Fibroblast of skin of back (primary cell): ENCODE measurements around the gene NUDT2.
"Not testable (repeated sequence)": the region's sequence is repeated elsewhere in the genome, so short reads cannot be mapped to it uniquely, and the experiment has no call there.

ENCODE experiments used
- DNase-seq: peaks from one replicate; pipeline ENCODE4 v3.0.0-alpha.2; 2013

Gene NUDT2

DNA sequence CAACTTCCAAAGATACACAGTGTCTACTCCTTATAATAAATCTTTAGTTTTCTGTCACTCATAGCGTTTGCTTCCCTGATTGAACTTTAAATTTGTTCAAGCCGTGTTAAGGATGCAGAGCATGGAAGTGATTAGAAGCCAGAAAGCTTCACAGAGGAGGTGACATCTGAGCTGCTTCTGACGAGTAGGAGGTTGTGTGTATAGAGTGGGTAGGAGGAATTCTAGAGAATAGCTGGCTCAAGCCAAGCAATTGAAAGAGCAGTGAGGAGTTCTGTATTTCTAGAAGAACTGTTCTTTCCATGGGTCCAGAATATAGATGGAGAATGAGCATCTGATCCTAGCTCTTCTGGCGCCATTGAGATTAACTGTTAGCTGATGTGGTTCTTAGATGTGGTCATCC, 6.0 kb downstream of the NUDT2 start:
- no peak for DNase-seq

DNA sequence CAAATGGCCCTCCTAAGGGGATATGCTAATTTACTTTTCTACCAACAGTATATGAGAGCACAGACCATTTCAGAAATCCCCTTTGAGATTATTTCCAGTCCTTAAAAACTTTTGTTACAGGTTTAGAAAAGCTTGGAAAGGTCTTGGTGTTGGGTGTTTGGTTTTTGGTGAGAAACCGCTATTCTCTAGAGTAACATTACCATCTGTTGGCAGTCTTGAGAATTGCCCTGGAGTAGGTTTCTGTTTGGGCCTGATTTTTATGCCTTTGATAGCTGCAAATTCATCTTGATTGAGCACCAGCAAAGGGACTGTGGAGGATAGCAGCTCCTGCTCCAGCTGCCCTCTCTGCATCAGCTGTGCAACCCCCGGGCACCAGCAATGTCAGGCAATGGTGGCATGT, 8.0 kb downstream of the NUDT2 start:
- no peak for DNase-seq

DNA sequence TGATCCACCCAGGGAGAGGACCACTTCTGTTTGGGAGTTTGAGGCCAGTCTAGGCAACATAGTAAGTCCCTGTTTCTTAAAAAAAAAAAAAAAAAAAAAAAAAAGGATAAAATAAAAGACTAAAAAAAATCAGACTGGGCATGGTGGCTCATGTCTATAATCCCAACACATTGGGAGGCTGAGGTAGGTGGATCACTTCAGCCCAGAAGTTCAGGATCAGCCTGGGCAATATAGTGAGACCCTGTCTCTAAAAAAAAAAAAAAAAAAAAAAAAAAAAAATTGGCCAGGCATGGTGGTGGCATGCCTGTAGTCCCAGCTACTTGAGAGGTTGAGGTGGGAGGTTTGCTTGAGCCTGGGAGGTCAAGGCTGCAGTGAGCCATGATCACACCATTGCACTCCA, 8.7 kb downstream of the NUDT2 start:
- not testable (repeated sequence) for DNase-seq

DNA sequence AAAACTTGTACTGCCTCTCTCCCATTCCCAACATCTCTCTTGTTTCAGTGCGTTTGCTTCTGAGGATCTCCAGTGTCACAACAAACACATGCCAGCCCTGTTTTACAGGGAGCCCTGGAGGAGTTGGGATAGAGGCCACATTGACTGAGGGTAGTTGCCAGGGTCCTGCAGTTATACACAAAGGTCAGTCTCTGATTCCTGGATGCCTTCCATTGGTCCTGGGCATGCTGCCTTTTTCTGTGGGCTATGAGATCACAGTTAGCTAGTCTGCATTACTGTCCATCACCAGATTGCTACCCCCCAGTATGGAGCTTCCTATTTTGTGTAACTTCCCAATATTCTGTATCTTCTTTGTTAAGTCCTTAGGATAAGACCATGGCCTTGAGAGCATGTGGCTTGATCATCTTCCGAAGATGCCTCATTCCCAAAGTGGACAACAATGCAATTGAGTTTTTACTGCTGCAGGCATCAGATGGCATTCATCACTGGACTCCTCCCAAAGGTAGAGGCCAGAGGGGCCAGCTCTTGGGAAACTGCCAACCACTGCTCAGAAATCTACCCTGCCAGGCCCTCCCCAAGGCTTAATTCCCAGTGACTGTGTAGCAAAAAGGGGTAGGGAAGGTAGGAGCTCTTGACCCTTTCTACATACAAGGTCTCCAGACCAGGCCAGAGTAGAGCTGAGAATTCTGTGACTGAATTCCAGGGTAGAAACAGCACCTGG, 9.5 kb downstream of the NUDT2 start:
- DNase-seq, result no peak

DNA sequence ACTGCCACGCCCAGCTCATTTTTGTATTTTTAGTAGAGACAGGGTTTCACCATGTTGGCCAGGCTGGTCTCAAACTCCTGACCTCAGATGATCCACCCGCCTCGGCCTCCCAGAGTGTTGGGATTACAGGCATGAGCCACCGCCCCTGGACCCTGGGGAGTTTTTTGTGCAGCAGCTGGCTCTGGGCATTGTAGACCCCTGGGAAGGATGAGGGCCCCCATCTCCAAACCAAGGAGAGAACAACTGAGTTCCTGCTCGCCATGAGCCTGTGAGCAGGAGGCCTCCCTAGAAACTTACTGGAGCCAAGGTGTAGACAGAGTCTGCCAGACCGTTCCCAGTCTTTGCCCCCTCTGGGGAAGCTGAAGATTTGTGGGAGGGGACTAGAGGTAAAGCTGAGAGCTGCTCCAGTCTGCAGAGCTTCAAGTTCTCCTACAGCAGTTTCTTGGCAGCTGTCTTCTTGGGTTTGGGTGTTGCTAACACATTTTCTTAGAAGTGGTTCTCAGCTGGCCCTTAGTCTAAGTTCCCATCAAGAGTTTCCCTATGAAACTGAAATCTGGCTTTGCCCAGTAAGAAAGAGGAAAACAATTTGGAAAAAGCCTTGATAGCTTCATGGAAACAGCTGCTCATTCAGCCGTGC, 12.4 kb downstream of the NUDT2 start:
- DNase-seq, result no peak

DNA sequence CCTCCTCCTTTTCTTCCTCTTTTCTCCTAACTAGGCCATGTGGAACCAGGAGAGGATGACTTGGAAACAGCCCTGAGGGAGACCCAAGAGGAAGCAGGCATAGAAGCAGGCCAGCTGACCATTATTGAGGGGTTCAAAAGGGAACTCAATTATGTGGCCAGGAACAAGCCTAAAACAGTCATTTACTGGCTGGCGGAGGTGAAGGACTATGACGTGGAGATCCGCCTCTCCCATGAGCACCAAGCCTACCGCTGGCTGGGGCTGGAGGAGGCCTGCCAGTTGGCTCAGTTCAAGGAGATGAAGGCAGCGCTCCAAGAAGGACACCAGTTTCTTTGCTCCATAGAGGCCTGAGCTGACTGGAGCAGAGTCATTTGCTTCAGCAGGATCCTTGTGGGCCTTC, 13.7 kb downstream of the NUDT2 start:
- DNase-seq, result no peak

DNA sequence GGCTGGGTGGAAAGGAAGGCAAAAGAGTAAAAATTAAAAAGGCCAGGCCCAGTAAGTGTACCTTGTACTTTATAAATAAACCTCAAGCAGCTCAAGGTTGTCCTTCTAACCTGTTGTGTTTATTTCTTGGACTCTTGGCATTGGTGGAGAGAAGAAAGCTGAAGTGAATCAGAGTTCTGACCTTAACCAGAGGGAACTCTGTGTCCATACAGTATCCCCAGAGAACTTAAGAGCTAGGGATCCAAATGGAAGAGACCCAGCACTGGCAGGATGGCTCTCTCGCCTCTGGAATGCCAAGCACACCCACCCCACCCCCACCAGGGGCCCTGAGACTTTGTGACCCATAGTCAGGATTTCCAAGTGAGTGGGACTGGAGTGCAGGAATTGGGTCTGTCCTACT, 14.2 kb downstream of the NUDT2 start:
- no peak for DNase-seq

DNA sequence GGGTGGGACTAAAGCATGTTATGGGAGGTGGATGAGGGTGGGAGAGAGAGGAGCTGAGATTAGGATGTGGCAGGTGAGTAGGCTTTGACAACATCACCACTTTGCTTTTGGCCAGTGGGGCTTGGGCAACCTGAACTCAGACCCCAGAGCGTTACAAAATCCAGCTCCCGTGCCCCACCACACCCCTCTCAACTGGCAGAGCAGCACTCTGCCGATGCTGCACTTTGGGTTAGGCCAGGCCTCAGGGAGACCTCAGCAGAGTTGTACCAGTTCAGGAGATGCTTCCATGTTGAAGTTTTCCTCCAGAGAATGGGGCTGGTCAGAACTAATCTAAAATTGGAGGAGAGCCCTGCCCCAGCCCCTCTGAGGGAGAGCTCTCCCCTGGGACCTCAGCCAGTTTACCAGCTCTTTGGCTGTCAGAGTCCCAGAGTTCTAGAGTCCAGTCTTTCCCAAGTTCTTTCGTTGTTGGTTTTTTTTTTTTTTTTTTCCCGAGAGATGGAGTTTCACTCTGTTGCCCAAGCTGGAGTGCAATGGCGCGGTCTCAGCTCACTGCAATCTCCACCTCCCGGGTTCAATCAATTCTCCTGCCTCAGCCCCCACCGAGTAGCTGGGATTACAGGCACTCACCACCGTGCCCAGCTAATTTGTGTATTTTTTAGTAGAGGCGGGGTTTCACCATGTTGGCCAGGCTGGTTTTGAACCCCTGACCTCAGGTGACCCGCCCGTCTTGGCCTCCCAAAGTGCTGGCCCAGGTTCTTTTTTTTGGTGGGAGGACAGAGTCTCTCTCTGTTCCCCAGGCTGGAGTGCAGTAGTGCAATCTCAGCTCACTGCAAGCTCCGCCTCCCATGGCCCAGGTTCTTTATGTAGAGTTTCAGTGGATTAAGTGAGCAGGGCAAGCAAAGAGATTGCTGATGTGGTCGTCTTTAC, 17.8 kb downstream of the NUDT2 start:
- no peak for DNase-seq

DNA sequence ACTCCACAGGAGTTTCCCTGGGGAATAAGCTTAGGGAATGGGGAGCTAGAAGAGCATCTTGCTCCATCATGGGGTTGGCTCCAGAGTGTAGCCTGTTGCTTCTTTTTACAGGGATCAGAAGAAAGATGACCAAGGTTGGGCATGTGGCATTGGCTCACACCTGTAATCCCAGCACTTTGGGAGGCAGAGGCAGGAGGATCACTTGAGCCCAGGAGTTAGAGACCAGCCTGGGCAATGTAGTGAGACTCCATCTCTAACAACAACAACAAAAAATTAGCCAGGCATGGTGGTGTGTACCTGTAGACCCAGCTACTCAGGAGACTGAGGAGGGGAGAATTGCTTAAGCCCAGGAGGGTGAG, 18.4 kb downstream of the NUDT2 start:
- DNase-seq, result no peak

DNA sequence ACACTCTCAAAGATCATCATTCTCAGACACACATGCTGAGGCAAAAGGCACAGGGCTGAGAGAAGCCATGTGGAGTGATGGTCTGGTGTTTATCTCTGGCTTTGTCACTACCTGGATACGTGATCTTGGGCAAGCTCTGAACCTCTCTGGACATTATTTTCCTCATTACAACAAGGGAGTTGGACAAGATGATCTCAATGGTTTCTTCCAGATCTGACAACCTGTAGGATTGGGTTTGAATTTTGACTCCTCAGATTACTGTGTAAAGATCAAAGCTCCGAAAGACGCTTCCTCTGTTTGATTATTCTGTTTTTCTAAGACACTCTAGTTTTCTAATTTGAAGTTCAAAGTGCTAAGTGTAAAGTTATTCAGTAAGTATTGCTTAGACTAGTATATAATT, 20.0 kb downstream of the NUDT2 start:
- DNase-seq, result no peak

DNA sequence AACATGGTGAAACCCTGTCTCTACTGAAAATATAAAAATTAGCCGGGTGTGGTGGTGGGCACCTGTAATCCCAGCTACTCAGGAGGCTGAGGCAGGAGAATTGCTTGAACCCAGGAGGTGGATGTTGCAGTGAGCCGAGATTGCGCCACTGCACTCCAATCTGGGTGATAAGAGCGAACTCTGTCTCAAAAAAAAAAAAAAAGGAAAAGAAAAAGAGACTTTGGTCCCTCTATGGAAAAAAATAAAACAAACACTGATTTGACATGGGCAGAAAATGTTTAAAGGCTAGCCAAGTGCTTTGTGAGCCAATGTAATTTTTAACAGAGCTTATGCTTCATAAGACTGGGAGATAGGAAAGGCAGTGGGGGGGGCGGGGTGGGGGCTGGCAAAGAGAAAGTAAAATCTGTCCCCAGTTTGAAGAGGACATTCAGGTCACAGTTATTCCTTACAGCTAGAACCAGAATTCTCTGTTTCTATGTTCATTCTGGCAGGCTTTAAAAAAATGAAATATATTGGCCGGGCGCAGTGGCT, 22.8 kb downstream of the NUDT2 start:
- DNase-seq, result not testable (repeated sequence)

DNA sequence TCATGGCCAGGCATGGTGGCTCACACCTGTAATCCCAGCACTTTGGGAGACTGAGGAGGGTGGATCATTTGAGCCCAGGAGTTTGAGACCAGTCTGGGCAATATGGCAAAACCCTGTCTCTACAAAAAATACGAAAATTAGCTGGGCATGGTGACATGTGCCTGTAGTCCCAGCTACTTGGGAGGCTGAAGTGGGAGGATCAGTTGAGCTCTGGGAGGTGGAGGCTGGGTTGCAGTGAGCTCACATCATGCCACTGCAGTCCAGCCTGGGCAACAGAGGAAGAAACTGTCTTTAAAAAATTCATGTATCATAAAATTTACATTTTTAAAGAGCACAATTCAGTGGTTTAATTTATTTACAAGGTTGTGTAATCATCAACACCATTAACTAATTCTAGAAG, 23.6 kb downstream of the NUDT2 start:
- DNase-seq, result not testable (repeated sequence)

DNA sequence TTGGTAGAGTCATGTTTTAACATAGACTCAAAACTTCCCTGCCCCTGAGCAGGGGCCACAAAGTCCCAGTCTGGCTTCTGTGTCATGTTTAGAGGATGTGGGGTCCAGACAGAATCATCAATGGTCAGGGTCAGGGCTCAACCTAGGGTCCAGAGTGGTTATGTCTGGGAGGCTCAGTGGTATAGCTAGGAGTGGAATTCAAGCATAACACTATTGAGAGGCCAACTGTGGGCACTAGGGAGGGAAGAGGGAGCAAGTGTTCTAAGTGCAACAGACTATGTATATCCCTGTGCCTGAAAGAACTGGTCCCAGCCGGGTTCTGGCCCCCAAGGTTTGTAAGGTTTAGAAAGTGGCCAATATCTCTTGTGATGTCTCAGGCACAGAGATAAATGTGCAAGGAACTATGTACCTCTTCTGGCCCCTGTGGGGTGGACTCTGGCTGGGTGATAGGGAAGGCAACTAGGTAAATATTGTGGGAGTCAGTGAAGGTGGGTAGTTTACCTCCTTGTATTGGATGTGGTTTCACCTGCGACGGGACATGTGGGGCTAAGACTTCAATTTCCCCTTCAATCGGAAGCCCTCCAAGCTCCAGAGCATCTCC, 33.3 kb downstream of the NUDT2 start:
- no peak for DNase-seq

DNA sequence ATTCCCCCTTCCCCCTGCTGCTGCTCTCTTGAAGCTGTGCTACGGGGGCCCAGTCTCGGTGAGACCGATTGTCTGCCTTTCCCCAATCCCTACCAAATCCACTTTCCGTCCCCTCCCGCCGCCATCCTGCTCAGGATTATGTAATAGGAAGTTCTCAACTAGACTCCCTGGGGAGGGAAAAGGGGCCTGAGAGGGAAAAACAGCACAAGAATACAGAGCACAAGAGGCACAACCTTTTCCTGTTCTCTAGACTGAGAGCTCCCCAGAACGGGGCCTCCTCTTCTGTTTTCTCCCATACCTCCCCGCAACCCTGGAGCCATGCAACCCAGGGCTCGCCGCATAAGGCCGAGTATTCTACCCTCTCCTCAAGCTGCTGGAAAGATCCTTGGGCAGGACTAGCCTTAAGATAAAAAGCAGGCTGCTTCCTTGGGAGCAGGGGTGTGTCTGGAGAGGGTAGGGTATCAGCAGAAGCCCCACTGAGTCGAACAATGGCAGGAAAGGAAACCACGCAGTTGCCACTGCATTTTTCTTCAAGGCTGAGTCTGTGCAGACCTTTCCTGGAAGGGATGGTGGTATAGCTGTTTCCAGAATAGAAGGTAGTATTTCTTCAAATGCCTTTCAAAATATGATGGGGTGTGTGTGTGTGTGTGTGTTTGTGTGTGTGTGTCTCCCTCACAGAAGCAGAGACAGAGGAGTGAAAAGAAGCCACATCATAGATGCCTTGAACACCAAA, 34.4 kb downstream of the NUDT2 start:
- DNase-seq, result no peak

DNA sequence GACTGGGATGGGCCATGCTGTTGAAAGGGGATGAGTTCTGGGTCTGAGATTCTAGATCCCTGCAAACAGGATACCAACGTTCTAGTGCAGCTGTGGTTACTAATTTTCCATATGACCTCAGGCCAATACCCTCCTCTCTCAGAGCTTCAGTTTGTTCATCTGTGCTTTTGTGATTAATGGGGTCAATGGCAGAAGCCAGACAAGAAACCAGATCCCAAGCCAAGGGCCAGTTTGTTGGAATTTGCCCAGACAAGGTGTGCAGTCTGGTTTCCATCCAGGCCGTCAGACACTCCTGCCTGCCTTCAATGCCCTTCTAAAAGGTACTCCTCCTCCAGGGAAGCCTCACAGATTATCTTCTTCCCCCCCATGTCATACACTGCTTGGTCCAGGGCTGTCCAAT, 35.9 kb downstream of the NUDT2 start:
- DNase-seq, result no peak

DNA sequence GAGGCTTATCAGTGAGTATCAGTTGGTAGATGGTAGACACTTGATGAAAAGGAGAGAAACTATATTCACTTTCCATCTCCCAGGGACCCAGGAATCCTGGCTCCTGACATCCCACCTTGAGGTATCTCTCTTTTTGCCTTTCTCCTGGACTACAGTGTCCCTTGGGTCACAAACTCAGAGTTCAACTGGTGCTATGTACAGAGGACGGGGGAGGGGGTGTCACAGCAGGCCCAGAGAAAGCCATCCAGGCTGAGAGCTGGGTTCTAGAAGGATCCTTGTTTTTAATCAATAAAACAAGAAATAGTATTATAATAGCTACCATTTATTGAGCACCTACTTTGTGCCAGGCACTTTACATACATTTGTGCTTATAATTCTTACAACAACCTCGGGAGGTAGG, 37.0 kb downstream of the NUDT2 start:
- DNase-seq, result no peak

DNA sequence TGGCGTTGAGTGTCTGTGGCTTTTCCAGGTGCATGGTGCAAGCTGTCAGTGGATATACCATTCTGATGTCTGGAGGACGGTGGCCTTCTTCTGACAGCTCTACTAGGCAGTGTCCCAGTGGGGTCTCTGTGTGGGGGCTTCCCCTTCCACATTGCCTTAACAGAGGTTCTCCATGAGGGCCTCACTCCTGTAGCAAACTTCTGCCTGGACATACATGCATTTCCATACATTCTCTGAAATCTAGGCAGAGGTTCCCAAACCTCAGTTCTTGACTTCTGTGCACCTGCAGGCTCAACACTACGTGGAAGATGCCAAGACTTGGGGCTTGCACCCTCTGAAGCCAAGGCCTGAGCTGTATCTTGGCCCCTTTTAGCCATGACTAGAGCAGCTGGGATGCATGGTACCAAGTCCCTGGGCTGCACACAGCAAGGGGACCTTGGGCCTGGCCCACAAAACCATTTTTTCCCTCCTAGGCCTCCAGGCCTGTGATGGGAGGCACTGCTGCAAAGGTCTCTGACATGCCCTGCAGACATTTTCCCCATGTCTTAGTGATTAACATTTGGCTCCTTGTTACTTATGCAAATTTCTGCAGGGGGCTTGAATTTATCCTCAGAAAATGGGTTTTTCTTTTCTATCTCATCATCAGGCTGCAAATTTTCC, 38.5 kb downstream of the NUDT2 start:
- not testable (repeated sequence) for DNase-seq

DNA sequence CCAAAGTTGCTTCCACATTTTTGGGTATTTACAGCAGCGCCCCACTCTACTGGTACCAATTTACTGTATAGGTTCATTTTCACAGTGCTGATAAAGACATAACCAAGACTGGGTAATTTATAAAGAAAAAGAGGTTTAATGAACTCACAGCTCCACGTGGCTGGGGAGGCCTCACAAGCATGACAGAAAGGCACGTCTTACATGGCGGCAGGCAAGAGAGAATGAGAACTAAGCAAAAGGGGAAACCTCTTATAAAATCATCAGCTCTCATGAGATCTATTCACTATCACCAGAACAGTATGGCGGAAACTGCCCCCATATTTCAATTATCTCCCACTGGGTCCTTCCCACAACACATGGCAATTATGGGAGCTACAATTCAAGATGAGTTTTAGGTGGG, 39.4 kb downstream of the NUDT2 start:
- DNase-seq, result not testable (repeated sequence)

DNA sequence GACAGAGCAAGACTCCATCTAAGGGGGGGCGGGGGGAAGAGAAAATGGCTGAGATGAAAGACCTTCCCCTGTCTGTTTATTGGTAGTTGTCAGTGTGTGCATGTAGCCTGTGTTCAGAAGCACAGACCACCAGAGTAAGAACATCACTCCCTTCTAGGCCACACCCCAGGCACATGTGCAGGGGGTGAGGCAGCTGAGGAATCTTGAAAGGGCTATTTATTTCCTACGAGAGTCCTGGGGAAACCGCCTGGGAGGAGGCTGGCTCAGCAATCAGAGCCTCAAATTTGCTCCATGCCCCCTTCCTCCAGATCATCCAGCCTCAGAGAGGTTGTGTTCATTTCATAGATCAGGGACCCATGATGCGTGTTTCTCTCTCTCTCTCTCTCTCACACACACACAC, 40.3 kb downstream of the NUDT2 start:
- DNase-seq, result no peak

DNA sequence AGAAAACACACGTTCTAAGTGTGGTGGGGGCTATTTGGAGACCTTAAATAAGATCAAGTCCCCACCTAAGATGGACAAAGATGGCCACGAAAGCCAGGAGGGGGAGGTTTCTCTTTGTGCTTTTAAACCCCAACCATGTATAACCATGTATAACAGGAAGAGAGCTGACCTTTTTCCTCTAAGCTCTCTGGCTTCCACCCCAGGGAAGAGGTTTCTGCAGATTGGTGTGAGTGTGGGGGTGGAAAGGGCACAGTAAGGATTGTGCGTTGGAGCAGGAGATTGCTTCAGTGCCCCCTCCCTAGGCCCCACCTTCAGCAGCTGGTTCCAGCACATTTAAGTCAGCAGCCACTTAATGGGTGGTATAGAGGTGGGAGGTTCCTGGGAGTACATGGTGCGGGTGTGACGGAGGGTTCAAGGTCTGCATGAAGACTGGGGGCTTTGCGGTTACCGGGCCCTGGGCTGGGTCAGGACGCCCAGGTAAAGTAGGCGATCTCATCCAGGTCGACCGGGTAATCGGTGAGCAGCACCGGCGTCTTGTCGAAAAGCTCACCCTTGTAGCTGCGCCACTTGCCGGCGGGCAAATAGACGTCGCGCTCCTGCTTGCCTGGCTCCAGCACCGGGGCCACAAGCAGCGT, 41.1 kb downstream of the NUDT2 start:
- no peak for DNase-seq
